NOMO-1 (cell line): ENCODE data around the gene NME3.
A peak's percentile ranks its signal among the peaks of the same experiment; 100 is the strongest.

Experiments
- DNase-seq, 2 experiments: peaks; one replicate each; lab custom pipeline; 2025; ENCODE audit not compliant: unreplicated experiment in 2 of 2; lab: John Stamatoyannopoulos, UW

NME3 gene

GRCh38 chr16:1794221-1794871 lies 23.0 kb upstream of the NME3 start:
- DNase-seq, result no peak

DNA sequence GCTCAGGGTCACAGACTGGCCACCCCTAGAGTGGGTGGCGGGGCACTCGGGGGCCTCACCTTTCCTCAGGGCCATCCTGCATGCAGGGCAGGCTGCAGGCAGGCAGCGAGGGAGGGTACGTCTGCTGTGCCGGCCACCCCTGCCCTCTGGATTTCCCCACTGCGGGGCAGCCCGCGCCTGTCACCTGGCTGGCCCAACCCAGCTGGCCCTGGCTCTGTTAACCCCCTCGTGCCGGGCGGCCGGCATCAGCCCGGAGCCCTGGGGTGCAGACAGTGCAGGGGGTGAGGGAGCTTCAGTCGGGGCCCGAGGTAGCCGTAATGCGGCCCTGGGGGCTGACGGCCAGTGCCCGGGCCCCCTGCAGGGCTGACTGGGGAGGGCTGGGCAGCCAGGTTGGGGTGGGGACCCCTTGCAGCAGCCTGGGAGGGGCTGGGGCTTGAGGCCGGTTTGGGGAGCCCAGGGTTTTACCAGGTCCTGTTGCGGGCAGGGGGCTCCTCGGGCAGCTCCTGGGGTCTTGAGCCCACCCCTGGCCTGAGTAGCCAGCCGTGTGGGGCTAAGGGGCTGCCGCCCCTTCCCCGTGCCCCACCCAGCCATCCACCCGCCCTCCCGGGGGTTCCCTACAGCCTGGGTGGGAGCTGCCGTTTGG lies 22.4 kb upstream of the NME3 start, which contains the start of gene IGFALS:
Gene IGFALS (minus strand): TSS at position 128 of the 643 bp plus-strand sequence. CDS start 53 bp downstream, at position 75.
- DNase-seq, result no peak

DNA sequence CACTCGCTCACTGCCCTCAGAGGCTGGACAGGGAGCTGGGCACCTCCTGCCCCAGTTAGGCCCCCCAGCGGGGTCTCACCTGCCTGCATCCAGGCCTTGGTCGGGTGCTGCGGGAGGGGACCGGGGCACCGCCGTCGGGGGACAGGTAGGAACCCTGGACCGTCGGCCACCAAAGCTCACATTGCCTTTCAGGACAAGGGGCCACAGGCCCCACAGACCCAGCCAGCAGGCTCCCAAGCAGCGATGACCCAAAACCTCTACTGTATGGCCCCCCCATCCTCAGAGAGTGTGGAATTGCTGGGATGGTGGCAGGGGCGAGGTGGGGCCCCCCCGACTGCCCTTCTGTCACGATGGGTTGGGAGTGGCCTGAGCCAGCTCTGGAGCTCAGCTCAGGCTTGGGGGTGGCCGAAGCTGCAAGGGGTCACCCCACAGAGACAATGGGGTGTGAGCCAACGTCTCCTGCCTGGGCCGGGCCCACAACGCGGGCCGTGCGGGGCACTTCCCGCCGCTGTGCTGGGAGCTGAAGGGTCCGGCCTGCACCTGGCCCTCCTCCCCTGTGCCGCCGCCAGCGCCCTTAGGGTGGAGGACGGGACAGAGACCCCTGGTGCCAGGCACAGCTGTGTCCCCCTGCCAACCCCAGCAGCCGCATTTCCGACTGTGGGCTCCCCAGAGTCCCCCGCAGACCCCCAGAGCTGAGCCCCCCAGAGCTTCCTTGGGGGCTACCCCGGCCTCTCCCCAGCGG lies 21.7 kb upstream of the NME3 start:
- no peak for DNase-seq

GRCh38 chr16:1791943-1792812 lies 20.8 kb upstream of the NME3 start:
- no peak for DNase-seq

DNA sequence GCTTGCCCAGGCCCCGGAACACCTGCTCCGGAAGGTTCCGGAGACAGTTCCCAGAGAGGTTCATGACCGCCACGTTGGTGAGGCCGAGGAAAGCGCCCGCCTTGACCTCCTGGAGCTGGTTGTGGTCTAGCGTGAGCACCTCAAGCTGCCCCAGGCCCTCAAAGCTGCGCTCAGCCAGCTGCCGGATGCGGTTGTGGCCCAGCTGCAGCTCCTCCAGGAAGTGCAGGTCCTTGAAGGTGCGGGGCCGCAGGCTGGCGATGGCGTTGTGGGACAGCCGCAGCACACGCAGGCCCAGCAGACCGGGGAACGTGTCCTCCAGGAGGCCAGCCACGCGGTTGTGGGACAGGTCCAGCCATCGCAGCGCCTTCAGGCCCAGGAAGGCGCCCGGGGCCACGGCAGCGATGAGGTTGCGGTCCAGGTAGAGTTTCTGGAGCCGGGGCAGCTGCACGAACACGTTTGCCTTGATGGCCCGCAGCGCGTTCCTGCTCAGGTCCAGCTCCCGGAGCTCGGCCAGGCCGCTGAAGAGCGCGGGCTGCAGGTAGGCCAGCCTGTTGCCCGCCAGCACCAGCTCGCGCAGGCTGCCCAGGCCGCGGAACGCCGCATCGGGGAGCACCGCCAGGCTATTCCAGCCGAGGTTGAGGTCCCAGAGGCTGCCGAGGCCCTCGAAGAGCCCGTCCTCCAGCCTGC lies 20.1 kb upstream of the NME3 start:
- no peak for DNase-seq

DNA sequence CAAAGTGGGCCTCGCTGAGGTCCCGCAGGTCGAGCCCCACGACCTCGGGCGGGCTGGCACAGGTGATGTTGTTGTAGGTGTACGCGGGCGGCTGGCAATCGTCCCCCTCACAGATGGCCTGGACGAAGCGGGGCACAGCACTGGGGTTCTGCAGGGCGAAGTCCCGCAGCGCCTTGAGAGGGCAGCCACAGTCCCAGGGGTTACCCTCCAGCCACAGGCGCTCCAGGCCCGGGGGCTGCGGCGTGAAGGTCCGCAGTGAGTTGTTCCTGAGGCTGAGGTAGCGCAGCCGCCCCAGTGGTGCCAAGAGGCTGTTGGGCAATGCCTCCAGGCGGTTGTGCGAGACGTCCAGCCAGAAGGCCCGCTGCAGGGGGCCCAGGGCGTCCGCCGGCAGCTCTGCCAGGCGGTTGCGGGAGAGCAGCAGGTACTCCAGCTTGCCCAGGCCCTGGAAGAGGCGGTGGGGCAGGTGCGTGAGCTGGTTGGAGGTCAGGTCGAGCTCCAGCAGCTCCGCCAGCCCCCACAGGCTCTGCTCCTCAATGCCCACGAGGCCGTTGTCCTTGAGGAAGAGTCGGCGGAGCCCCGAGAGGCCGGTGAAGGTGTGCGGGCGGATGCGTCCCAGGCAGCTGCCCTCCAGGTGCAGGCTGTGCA lies 19.4 kb upstream of the NME3 start:
- DNase-seq, result no peak

DNA sequence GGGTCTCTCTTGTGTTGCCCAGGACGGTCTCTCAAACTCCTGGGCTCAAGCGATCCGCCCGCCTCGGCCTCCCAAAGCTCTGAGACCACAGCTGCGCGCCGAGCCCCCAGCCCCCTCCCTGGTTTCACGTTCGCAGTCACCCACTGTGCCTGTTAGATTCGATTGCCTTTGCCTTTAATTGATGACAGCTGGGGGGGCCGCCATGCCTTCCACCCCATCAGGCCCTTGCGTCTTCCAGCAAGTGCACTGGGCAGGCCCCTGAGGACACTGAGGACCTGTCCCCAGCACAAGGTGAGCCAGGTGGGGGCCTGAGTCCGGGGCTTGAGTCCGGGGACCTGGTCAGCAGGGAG lies 18.9 kb upstream of the NME3 start:
- no peak for DNase-seq

GRCh38 chr16:1789643-1790045 lies 18.3 kb upstream of the NME3 start:
- no peak for DNase-seq

DNA sequence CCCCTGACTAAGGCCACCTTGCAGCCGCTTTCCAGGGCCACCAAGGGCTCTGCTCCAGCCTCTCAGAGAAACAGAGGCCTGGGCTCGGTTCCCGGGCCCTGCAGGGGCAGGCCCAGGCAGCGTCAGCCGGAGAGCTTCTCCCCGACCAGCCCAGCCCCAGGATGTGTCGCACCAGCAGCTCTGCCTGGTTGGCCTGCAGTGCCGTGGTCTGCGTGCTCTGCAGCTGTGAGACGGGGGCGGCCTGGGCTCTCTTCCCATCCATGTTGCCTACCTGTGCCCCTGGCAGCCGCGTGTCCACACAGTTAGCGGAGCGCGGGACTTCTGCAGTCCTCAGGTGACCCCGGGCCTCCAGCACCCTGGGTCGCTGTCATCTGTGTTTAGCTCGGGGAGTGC lies 17.4 kb upstream of the NME3 start:
- no peak for DNase-seq

GRCh38 chr16:1788095-1788707 lies 16.9 kb upstream of the NME3 start:
- DNase-seq, result no peak

- DNase-seq, result no peak
Observed at GRCh38 chr16:1787322-1788094, 16.2 kb upstream of the NME3 start.

DNA sequence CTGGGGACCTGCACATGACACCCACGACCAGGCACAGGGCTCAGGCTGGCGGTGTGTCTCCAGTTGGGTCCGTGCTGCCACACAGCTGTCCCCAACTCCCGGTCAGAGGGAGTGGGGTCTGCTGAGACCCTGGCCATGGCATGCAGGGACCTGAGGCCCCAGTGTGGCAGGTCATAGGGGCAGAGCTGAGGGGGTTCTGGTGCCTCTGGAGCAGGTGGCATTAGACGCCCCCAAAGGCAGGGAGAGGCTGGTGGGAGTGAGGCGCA lies 15.6 kb upstream of the NME3 start:
- DNase-seq, result no peak

DNA sequence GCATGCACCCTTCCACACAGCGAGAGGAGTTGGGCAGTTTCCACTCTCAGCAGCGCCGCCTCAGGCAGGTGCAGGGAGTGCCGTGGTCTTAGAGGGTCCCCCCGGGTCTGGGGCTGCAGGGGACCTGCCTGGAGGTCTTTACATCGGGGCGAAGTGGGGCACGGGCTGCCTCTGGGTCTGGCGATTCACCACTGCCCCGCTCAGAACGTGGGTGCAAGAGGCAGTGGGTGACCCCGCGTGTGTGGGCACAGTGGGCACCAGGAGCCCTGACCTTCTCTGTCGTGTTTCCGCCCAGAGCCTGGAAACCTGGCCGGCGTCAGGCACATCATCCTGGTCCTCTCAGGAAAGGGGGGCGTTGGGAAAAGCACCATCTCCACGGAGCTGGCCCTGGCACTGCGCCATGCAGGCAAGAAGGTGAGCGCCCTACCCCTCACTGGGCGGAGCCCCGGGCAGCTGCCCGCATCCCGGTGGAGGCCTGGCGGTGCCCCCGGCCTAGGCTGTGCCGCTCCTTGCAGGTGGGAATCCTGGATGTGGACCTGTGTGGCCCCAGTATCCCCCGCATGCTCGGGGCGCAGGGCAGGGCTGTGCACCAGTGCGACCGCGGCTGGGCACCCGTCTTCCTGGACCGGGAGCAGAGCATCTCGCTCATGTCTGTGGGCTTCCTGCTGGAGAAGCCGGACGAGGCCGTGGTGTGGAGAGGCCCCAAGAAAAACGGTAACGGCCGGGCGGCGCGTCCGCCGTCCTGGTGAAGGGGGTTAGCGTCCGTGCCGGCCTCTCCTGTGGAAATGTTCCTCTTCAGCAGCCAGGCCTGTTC lies 15.1 kb upstream of the NME3 start:
- DNase-seq, result no peak

DNA sequence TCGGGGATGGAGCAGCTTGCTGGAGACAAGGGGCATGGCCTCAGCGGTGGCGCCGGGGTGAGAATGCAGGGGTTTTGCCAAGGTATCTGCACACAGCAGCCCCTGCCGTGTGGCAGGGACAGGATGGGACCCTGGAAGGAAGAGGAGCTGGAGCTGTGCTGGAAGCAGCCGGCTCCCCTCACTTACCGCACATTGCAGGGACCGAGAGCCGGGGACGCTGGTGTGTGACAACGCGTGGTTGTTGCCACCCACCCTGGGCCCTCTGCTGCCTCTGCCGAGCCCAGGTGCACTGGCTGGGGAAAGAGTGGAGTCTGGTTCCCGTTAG lies 14.5 kb upstream of the NME3 start:
- no peak for DNase-seq

- no peak for DNase-seq
Observed at GRCh38 chr16:1784977-1785845, 13.9 kb upstream of the NME3 start.

GRCh38 chr16:1782408-1783264 lies 11.3 kb upstream of the NME3 start, which contains the start of the genes NUBP2 and SPSB3:
Gene NUBP2 (plus strand): TSS chr16:1782960. CDS start chr16:1783021, 61 bp downstream.
Gene SPSB3 (minus strand): TSS chr16:1782571. CDS start chr16:1781483, 1,088 bp downstream.
- DNase-seq, result peak; percentile 100
